Measurements from ENCODE around the gene SCARF2. TPM values are rescaled to one million over a fixed set of nuclear protein-coding genes. Genes with fewer than 3 reads are reported as not detected.
"Not testable (repeated sequence)": the region's sequence is repeated elsewhere in the genome, so short reads cannot be mapped to it uniquely, and the experiment has no call there.

Gene SCARF2
- total RNA-seq, 1 donor from 2014 or later = 30.6 TPM

GRCh38 chr22:20464096-20464614 is 26.5 kb upstream of the SCARF2 start:
- DNase-seq (ENCODE audit: low spot score) (no peak), ATAC-seq (no peak)
- intact Hi-C loops (cut with DNase I) = no loop called here

- intact Hi-C loops (cut with DNase I) = loop anchor here (2.0 kb wide), 1 partner anchor 77 kb away; no protein-coding TSS in a partner anchor
- ATAC-seq (peak; percentile 42), DNase-seq (ENCODE audit: low spot score) (no peak)
These were observed 25.9 kb upstream of the SCARF2 start for GRCh38 chr22:20463324-20464095.

- intact Hi-C loops (cut with DNase I) = loop anchor here (5.0 kb wide), 1 partner anchor 38 kb away; no protein-coding TSS in a partner anchor
- ATAC-seq = no peak
- no peak for DNase-seq (ENCODE audit: low spot score)
These were observed 22.2 kb upstream of the SCARF2 start for GRCh38 chr22:20459862-20460261.

- DNase-seq (ENCODE audit: low spot score) = no peak
- intact Hi-C loops (cut with DNase I) = loop anchor here (5.0 kb wide), 1 partner anchor 37 kb away; no protein-coding TSS in a partner anchor
- no peak for ATAC-seq
These were observed 21.5 kb upstream of the SCARF2 start for GRCh38 chr22:20459152-20459542.

GRCh38 chr22:20458530-20459151 is 21.0 kb upstream of the SCARF2 start:
- DNase-seq (ENCODE audit: low spot score) (no peak), ATAC-seq (peak; percentile 35)
- intact Hi-C loops (cut with DNase I) = loop anchor here (5.0 kb wide), 1 partner anchor 36 kb away; no protein-coding TSS in a partner anchor

GRCh38 chr22:20457506-20458240 is 20.0 kb upstream of the SCARF2 start:
- no peak for DNase-seq (ENCODE audit: low spot score)
- intact Hi-C loops (cut with DNase I) = loop anchor here (5.0 kb wide), 1 partner anchor 35 kb away; no protein-coding TSS in a partner anchor
- no peak for ATAC-seq

GRCh38 chr22:20456722-20457076 is 19.1 kb upstream of the SCARF2 start:
- DNase-seq (ENCODE audit: low spot score) (no peak), ATAC-seq (peak; percentile 6)
- intact Hi-C loops (cut with DNase I) = loop anchor here (5.0 kb wide), 1 partner anchor 34 kb away; no protein-coding TSS in a partner anchor

- peak; percentile 85 for DNase-seq (ENCODE audit: low spot score)
- peak; percentile 83 for ATAC-seq
- intact Hi-C loops (cut with DNase I) = loop anchor here (5.0 kb wide), 1 partner anchor 34 kb away; no protein-coding TSS in a partner anchor
These were observed 18.6 kb upstream of the SCARF2 start for GRCh38 chr22:20456064-20456721.

- DNase-seq (ENCODE audit: low spot score) (no peak), ATAC-seq (no peak)
- intact Hi-C loops (cut with DNase I) = loop anchor here (5.0 kb wide), 1 partner anchor 33 kb away; no protein-coding TSS in a partner anchor
These were observed 18.1 kb upstream of the SCARF2 start for GRCh38 chr22:20455709-20456063.

GRCh38 chr22:20453222-20453621 is 15.6 kb upstream of the SCARF2 start:
- ATAC-seq (no peak), DNase-seq (ENCODE audit: low spot score) (no peak)
- intact Hi-C loops (cut with DNase I) = no loop called here

- no peak for DNase-seq (ENCODE audit: low spot score)
- intact Hi-C loops (cut with DNase I) = no loop called here
- no peak for ATAC-seq
These were observed 14.3 kb upstream of the SCARF2 start for GRCh38 chr22:20451920-20452319.

- ATAC-seq; DNase-seq (ENCODE audit: low spot score); intact Hi-C loops (cut with DNase I): not testable (repeated sequence)
These were observed 13.6 kb upstream of the SCARF2 start for GRCh38 chr22:20451129-20451778.

- DNase-seq (ENCODE audit: low spot score) (no peak), ATAC-seq (no peak)
- intact Hi-C loops (cut with DNase I) = no loop called here
These were observed 12.9 kb upstream of the SCARF2 start for GRCh38 chr22:20450551-20450906.

- intact Hi-C loops (cut with DNase I) = no loop called here
- no peak for DNase-seq (ENCODE audit: low spot score)
- ATAC-seq = no peak
These were observed 12.4 kb upstream of the SCARF2 start for GRCh38 chr22:20449819-20450550.

GRCh38 chr22:20448630-20449029 is 11.0 kb upstream of the SCARF2 start:
- DNase-seq (ENCODE audit: low spot score) (no peak), ATAC-seq (no peak)
- intact Hi-C loops (cut with DNase I) = no loop called here

GRCh38 chr22:20446383-20446970 is 8.9 kb upstream of the SCARF2 start:
- intact Hi-C loops (cut with DNase I) = no loop called here
- no peak for DNase-seq (ENCODE audit: low spot score)
- no peak for ATAC-seq

- intact Hi-C loops (cut with DNase I) = no loop called here
- DNase-seq (ENCODE audit: low spot score) (no peak), ATAC-seq (no peak)
These were observed 6.7 kb upstream of the SCARF2 start for GRCh38 chr22:20444325-20444724.

All from sciatic nerve (tissue), 2 donors.